ENCODE measurements around the gene STK11.

GRCh38 chr19:1273263-1274041 is 67.9 kb downstream of the STK11 start:
- TF ChIP-seq CTCF (IDR thresholded peaks at IDR 0.05): no peak
- TF ChIP-seq, protein P1, sequence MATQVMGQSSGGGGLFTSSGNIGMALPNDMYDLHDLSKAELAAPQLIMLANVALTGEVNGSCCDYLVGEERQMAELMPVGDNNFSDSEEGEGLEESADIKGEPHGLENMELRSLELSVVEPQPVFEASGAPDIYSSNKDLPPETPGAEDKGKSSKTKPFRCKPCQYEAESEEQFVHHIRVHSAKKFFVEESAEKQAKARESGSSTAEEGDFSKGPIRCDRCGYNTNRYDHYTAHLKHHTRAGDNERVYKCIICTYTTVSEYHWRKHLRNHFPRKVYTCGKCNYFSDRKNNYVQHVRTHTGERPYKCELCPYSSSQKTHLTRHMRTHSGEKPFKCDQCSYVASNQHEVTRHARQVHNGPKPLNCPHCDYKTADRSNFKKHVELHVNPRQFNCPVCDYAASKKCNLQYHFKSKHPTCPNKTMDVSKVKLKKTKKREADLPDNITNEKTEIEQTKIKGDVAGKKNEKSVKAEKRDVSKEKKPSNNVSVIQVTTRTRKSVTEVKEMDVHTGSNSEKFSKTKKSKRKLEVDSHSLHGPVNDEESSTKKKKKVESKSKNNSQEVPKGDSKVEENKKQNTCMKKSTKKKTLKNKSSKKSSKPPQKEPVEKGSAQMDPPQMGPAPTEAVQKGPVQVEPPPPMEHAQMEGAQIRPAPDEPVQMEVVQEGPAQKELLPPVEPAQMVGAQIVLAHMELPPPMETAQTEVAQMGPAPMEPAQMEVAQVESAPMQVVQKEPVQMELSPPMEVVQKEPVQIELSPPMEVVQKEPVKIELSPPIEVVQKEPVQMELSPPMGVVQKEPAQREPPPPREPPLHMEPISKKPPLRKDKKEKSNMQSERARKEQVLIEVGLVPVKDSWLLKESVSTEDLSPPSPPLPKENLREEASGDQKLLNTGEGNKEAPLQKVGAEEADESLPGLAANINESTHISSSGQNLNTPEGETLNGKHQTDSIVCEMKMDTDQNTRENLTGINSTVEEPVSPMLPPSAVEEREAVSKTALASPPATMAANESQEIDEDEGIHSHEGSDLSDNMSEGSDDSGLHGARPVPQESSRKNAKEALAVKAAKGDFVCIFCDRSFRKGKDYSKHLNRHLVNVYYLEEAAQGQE (IDR thresholded peaks at IDR 0.05; ENCODE audit: insufficient read depth in 1 of 2, low read depth in 2 of 2, low read length in 1 of 2): no peak
